Stimulated activated CD8-positive, alpha-beta memory T cell treated with anti-CD3 and anti-CD28 coated beads, Interleukin-15, amount 100 ng/mL, for 4 hours (primary cell): ENCODE measurements around the gene NOP16.
"Not testable (repeated sequence)": the region's sequence is repeated elsewhere in the genome, so short reads cannot be mapped to it uniquely, and the experiment has no call there.

ENCODE experiments used
- DNase-seq, 2 donors: peaks; one replicate each; pipeline ENCODE4 v3.0.0-alpha.2; 2020; ENCODE audit warnings: low read depth in 2 of 2

The NOP16 gene

GRCh38 chr5:176409765-176410164, 21.4 kb upstream of the NOP16 start:
- no peak for DNase-seq

GRCh38 chr5:176408590-176408989, 20.2 kb upstream of the NOP16 start:
- no peak for DNase-seq

- not testable (repeated sequence) for DNase-seq
Measured at GRCh38 chr5:176408252-176408573, 19.8 kb upstream of the NOP16 start.

DNA sequence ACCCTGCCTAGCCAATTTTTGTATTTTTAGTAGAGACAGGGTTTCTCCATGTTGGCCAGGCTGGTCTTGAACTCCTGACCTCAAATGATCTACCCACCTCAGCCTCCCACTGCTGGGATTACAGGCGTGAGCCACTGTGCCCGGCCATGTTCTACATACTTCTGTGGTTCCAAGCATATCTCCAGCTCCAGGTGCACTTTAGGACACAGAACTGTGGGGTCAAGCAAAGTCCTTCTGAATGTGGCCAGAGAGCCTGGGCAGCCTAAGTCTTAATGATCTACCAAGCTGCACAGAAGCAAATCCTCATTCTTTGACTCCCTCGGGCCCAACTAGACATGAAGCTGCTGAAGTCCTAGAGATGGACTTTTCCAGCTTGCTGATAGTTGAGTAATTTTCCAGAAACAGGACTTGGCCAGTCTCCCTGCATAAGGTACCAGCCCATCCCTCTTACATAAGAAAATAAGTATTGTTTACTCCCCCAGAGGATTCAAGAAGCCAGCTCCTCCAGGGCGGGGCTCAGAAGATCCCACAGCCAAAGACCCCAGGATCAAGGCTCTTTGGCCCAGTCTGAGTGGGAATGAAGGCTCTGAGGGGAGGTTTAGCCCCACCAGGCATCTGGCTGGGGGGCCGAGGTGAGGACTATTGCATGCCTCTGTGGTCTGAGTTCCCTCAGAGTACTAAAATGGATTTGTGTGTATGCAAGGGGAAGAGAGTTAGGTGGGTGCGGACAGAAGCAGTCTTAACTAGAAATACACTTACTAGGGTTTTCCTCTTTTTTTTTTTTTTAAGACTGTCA, 19.3 kb upstream of the NOP16 start:
- no peak for DNase-seq

- DNase-seq, result no peak
Measured at GRCh38 chr5:176406436-176407052, 18.1 kb upstream of the NOP16 start.

- DNase-seq, result no peak
Measured at GRCh38 chr5:176405656-176406435, 17.4 kb upstream of the NOP16 start.

DNA sequence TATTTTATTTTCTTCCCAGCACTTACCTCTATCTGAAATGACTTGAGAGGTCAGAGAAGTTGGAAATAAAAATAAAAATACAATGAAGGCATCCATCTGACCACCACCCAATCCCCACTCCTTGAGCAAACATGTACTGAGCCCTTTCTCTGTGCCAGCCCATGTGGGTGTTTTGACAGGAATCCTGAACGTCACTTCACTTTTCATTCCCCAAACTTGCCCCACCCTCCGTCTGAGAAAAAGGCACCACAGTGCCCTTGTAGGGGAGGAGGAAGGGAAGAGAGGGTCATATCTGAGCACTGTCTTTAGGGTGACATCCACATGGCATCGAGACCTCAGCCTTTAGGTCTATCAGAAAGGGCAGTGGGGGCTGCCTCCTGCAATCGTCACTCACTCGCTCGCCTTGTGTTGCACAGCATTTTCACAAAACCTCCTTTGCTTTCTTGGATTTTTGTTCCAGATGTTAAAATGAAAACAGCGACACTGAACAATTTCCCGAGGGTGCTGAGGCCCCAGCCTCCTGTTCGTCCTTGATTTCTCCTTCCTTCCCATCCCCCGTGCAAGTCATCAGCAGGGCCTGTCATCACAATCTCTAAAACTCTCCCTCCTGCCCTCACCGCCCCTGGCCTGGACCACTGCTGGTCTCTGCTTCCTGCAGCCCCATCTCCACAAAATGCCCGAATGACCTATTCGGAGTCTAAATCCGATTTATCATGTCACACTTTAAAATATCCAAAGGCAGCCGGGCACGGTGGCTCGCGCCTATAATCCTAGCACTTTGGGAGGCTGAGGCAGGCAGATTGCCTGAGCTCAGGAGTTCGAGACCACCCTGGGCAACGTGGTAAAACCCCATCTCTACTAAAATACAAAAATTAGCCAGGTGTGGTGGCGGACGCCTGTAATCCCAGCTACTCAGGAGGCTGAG, 13.1 kb upstream of the NOP16 start:
- no peak for DNase-seq

DNA sequence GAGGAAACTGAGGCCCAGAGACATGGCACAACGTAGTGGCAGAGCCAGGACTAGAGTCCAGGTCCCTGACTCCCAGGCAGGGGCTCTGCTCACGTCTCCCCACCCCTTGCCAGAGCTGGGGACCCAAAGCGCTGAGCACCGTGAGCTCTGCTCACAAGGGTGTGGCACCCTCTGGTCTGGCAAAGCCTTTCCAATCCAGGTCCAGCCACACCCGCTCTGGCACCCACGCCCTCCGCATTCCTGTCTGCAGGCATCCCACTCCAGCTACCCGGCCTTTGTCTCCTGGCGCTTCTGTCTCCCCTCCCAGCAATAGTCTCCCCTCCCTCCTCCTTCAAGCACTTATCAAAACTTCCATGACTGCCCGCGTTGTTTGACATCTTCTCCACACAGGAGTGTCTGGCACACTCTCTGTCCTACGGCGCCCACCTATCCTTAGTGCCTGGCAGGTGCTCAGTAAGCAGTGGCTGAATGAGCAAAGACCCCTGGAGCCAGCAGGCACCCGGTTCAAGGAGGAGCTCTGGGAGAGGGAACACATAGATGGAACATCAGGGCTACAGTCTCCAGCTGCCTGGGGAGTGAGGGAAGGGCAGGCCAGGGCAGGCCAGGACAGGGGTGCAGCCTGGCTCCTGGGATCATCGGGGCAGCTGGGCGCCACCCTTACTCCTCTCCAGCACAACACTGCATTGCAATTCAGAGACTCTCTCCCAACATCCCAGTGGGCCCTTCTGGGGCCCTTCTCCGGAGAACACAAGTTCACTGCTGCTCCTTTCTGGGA, 12.2 kb upstream of the NOP16 start:
- no peak for DNase-seq

DNA sequence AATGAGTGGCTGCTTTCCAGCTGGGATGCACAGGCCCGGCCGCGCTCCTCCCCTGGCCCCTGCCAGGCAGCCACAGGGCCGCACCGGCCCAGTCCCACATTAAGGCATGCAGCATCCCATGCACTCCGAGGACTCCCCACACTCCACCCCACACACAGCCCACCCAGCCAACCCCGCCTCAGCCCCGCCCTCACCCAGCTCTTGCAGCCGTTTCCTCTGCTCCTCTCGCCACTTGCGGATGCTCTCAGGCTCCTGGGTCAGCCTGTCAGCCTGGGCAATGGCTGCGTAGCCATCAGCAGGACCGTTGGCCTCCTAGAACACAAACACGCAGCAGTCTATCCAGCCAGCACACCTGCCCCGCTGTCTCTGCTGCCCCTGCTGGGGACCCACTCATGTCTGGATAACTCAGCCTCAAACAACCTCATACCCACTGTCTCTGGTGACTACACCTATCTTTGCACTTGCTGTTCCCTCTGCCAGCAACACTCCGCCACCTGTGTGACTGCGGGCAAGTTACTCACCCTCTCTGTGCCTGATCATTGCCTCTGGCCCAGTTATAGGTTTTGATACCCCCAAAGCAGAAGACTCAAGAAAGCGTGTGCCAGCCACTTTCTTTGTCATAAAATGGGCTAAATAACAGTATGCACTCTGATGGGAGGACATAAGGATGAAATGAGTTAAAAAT, 9.5 kb upstream of the NOP16 start:
- no peak for DNase-seq

- no peak for DNase-seq
Measured at GRCh38 chr5:176396330-176396729, 7.9 kb upstream of the NOP16 start.

DNA sequence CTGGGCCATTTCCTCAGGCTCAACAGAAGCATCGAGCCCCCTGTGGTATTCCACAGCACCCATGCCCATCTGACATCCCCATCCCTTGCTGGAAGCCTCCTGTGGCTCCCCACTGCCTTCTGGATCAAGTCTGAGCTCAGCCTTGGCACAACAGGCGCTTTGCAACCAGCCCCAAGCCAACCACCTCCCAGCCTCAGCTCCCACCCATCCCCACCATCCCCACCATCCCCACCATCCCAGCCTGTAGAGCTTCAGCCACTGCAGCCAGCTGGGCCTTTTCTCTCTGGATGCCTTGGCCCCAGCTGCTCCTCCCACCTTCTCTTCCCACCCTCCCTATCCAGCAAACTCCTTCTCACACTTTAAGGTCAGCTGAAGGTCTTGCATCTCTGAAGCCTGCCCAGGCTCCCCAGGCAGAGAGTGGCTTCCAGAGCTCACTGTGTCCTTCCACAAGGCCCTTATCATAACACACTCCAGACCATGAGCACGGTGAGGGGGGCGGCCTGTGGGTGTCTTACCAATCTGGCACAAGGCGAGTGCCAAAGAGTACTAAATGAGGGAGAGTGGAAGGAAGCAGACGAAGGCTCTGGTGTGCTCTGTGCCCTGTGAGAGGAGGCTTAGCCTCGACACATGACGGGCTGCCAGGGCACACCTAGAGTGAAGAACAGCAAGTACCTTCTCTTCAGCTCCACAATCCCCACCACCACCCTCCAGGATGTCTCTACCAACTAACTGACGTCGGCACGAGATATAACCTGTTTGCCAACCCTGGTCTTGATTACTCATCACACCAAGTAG, 6.7 kb upstream of the NOP16 start:
- DNase-seq, result no peak

DNA sequence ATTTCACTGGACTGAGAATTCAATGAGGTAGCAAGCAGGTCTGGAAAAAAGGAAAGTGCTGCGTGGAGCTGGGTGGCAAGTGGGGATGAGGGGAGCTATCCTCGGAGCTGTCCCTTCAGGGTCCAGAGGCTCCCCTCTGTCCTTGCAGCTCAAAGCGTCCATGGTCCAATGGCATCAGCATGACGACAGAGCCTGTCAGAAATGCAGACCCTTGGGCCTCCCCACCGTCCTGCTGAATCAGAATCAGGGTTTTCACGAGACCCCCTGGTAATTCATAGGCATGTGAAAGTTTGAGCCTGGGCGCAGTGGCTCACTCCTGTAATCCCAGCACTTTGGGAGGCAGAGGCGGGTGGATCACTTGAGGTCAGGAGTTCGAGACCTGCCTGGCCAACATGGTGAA, 5.7 kb upstream of the NOP16 start:
- DNase-seq, result no peak

DNA sequence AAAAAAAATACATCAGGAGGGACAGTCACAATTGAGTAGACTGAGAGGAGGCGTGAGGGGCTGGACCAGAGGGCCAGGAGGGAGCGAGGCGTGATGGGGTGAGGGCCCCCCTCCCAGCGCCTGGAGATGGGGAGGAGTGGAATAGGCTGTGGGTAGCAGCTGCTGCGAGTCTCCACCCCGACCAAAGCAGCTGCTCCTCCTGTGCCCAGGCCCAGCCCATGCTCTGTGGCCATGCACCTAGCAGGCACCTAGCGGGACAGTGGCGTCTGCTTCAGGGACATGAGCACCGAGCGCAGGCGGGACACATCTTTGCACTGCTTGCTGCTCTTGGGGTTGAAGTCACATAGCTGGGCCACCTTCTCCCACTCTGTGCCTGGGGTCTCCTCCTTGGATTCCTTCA, 4.1 kb upstream of the NOP16 start:
- DNase-seq, result no peak

- DNase-seq, result no peak
Measured at GRCh38 chr5:176391999-176392398, 3.6 kb upstream of the NOP16 start.

DNA sequence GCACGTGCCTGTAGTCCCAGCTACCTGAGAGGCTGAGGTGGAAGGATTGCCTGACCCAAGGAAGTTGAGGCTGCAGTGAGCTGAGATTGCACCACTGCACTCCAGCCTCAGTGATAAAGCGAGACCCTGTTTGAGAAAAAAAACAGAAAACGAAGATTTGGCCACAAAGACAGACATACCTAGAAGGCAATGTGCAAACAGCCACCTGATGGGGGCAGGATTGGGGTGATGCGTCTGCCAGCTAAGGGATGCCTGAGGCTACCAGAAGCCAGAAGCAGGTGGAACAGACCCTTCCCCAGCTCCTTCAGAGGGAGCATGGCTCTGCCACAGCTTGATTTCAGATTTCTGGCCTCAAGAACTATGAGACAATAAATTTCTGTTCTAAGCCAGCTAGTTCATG, 3.1 kb upstream of the NOP16 start:
- DNase-seq, result no peak

- DNase-seq, result no peak
Measured at GRCh38 chr5:176389135-176390123, 1.0 kb upstream of the NOP16 start.

DNA sequence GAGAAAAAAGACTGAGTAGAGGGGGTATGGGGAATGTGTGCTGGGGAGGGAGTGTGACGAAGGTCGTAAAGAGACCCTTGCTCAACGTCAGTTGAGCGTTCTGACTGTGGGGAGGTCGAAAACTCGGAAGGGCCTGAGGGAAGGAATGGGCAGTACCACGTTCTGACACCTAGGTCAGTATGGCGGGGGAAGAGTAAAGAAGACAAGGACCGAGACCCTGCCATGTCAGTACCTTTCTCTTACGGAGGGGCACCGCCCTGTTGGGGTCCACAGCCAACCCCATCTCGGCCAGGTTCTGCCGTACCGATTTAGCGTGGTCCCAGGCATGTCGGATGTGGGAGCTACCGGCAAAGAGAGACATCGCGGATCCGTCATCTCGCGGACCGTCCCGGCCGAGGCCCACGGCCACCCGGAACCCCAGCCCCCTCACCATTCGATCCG, 375 bp downstream of the NOP16 start:
- DNase-seq, result no peak

DNA sequence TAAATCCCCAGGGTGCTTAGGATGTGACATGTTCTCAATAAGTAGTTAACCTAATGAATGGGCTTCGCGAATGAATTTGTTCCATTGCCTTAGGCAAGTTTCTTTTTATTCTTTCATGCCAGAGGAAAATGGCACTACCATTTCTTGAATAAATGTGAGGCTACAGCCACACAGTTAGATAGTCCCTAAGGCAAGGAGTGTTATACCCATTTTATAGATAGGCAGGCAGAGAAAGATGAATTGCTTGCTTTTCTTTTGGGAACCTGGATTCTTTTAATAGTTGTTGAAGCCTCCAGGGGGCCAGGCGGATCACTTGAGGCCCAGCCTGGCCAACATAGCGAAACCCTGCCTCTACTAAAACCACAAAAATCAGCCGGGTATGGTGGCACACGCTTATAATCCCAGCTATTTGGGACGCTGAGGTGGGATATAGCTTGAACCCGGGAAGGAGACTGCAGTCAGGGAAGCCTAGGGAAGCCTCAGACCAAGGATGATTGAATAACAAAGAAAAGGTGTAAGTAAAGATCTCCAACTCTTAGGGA, 943 bp downstream of the NOP16 start:
- DNase-seq, result no peak
